ENCODE measurements around the gene THAP7.
"Not testable (repeated sequence)": the region's sequence is repeated elsewhere in the genome, so short reads cannot be mapped to it uniquely, and the experiment has no call there.

The THAP7 gene

DNA sequence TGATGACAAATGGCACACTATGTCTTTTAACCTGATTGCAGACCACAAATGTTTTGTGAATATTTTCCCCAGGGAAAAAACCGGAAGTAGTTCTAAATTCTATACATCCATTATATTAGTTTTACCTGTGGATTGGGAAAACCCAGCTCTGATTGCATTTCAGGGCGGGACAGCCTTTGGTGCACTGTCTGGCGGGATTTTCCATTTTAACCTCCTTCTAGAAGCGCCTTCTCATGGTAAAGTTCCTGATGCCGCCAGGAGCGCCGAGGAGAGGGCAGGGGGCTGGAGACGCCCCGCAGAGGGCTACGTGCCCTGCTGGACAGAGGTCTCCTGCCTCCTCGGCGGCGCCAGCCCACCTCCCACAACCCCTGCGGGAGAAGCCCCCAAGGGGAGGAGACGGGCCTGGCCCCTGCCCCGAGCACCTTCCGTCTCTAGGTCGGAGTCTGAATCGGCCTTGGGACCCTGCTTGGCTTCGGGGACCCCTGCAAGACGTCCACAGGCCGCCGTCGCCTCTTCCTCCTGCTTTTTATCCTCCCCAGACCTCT is 11.8 kb upstream of the THAP7 start:
- DNase-seq (ENCODE audit: low read depth in 2 of 2), result no peak

DNA sequence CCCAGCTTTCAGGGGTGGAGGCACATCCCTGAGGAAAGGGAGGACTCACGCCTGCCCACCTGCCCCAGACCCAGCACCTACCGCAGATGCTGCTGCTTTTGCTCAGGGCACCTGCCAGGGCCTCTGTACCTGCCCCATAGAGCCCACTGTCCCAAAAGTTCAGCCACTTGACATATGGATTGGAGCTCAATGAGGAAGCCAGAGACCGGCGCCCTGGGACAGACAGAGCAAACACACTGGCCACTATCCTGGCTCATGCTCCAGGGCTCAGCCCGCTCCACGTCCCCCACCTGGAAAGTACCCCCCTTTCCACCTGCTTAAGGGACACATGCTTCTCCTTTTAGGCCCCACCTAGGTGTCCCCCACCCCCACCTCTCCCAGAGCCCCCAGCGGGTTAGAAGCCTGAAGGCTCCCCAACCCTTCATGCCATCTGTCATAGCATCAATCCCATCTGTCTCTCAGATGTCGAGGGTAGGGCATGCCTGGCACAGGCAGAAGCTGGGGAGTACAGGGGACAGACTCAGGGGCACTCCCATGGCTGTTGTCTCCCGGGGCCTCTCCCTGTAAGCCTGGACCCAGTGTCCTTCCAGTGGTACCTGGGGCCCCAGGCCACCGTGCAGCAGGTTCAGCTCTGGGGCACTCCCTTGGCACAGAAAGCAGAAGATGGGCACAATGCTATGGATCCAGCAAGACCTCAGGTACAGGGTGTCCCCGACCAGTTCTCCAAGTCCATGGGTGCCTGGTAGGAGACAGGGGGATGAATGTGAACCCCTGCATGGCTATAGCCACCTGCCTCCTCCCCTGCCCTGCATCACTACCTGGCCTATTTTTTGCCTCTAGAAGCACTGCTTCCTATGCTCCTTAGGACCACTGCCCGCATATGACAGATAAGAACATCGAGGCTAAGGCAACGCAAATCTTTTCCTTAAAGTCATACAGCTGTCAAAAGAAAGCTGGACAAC is 10.8 kb upstream of the THAP7 start:
- no peak for DNase-seq (ENCODE audit: low read depth in 2 of 2)

- DNase-seq (ENCODE audit: low read depth in 2 of 2), result no peak
Measured at GRCh38 chr22:21010426-21011113, 8.7 kb upstream of the THAP7 start.

GRCh38 chr22:21009638-21010425 is 7.9 kb upstream of the THAP7 start:
- DNase-seq (ENCODE audit: low read depth in 2 of 2), result no peak

DNA sequence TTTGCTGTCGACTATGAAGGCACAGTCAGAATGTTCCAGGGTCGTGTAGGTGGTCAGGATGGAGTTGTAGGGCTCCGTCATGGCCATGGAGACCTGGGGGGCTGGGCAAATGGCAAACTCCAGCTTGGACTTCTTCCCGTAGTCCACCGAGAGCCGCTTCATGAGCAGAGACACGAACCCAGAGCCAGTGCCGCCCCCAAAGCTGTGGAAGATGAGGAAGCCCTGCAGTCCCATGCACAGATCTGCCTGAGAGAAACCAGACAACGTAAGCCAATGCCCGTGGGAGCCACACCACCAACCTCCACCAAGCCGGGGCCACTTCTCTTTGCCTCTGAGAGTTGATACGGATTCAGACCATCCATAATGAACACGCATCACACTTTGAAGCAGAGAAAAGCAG is 7.3 kb upstream of the THAP7 start:
- not testable (repeated sequence) for DNase-seq (ENCODE audit: low read depth in 2 of 2)

DNA sequence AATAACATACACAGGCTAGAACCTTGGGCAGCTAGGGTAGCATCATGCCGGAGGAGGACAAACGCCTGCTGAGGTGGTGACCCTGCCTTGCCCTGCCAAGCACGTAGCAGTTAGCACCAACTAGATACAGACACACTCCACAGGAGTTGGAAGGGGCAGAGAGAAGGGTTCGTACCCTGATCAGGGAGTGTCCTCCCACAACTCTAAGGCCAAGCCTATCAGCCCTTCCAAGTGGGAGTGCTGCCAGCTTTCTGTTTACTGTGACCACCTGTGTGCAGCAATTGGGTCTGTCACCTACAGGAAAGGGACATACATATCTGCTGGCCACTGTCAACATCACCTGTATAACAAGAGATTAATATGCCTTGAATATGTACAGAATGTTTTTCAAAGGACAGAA is 1.9 kb upstream of the THAP7 start:
- DNase-seq (ENCODE audit: low read depth in 2 of 2), result no peak

DNA sequence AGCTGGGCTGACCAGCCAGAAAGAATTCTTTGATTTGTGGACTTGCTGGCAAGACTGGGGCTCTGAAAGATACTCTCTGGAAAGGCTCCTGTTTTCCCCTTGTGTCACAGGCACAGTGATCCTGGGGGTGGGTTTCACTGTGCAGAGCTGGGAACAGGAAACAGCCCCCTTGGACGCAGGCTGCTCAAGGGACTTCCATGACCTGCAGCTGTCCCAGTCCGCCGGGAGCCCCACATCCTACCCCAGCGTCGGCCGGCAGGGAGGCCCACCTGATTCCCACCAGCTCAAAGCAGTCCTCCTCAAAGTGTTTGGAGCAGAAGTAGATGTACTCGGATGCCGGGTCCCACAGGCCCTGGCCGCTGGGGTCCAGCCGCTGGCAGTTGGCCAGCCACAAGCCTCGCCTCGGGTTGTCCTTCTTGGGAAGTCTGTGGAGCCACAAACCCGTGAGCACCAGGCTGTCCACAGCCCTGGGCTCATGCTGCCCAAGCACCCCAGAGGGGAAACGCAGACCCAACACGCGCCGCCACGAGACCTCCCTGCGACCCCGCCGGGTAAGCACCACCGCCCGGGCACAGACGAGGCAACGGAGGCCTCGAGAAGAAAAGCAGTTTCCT is 824 bp downstream of the THAP7 start:
- no peak for DNase-seq (ENCODE audit: low read depth in 2 of 2)

GRCh38 chr22:21000207-21000986 is 1.5 kb downstream of the THAP7 start:
- DNase-seq (ENCODE audit: low read depth in 2 of 2), result no peak

DNA sequence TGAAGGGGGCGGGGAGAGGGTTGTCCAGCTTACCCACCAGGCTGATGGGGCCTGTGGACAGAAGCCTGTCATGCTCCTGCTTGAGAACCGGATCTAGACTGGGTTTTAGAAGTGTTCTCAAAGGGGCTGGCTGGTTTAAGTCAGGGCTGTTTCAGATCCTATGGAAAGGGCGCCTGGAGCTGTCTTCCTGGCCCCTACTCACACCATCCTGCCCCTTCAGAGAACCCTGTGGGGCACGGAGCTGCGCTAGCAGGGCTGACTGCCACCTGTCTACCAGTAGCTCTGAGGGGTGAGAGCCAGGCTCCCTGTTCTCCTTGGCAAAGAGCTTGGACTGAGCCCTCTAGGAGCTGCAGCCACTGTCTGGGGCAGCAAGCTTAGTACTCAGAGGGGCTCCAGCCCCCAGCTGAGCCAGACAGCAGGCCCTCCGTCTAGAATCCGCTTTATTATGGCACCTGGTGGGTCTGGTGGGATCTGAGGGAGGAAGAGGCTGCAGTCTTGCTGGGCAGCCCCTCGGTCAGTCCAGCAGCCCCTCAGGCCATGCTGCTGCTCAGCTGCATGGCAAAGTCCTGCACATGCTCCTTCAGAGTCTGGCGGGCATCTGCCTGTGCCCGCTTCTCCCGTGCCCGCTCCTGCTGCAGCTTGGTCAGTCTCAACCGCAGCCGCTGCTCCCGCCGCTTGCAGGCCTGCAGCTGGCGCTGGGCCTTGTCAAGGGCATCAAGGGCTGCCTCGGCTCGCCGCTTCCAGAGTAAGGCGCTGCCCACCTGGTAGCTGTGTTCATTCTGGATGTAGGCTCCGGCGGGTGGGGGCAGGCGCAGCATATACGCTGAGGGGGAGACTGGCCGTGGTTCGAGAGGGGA is 2.3 kb downstream of the THAP7 start:
- no peak for DNase-seq (ENCODE audit: low read depth in 2 of 2)

DNA sequence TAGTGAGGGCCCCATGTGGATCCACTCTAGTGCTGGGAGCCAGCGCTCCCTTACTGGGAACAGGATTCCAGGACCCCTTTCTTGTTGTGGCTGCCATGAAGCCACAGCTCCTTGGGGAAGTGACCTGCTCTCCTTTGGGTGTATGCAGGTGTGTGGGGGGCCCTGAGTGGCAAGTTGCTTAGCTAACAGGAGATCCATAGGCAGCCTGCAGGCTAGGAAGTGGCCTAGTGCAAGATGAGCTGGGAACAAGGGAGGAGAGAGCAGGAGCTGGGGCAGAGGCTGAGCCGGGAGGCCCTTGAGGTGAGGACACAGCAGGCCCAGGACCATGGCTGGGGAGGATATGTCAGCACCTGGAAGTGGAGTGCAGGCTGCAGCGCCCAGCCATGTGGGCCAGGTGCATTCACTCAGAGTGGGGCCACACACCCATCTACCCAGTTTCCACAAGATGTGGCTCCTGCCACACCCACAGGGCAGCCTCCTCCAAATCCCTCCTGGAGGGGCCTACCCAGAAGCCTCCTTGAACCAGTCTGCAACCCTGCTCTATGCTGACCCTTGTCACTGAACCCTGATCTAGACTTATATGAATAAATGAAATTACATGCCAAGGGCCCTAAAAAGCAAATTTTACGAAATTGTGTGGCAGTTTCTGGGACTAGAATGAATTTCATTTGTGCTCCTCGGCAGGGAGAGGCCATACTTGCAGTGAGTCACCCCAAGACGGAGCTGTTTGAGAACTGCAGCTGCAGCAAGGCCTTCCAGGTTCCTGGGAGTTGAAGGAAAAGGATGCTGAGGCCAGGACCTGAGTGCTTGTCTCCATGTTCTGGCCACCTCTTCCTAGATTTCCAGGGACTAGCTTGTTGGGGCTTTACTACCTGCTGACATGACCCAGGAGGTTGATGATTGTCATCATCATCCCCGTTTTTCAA is 3.2 kb downstream of the THAP7 start:
- DNase-seq (ENCODE audit: low read depth in 2 of 2), result no peak

- no peak for DNase-seq (ENCODE audit: low read depth in 2 of 2)
Measured at GRCh38 chr22:20997536-20998257, 4.2 kb downstream of the THAP7 start.

GRCh38 chr22:20996598-20997535 is 5.1 kb downstream of the THAP7 start:
- DNase-seq (ENCODE audit: low read depth in 2 of 2), result no peak

- DNase-seq (ENCODE audit: low read depth in 2 of 2), result no peak
Measured at GRCh38 chr22:20996031-20996410, 5.9 kb downstream of the THAP7 start.

DNA sequence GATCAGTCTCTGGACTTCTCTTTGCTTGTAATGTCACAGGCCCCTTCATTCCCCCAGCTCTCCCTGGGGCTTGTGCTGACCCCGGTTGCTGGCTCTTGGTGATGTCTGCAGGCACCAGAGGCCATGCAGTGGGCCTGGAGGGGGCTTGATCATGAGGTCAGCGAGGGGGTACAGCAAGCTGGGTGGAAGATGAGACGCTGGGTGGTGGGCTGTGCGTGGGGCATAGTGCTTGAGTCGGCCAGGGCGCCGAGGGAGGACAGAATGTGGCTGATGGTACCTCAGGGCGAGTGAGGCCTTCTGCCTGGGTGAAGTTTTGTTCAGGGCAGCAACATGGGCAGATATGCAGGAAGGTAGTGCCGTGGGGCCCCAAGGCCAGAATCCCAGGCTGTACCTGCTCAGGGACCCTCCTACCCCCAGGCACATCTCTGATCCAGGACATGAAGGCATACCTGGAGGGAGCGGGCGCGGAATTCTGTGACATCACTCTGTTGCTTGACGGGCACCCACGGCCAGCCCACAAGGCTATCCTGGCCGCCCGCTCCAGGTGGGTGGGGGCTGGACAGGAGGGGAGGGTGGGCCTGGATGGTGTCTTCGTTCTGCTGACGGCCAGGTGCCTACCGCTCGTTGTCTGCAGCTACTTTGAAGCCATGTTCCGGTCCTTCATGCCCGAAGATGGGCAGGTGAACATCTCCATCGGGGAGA is 6.4 kb downstream of the THAP7 start:
- no peak for DNase-seq (ENCODE audit: low read depth in 2 of 2)

DNA sequence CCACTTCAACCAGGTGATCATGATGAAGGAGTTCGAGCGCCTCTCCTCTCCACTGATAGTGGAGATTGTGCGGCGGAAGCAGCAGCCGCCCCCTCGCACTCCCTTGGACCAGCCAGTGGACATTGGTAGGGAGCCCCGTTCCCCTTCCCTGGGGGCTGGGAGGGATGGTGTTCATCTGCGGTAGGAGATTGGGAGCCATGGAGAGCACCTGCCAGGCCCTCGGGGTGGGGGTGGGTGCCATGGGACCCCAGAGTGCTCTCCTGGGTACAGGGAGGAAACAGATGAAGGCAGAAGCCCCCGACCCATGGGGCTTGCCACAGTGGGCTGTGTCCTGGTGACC is 7.0 kb downstream of the THAP7 start:
- no peak for DNase-seq (ENCODE audit: low read depth in 2 of 2)

- no peak for DNase-seq (ENCODE audit: low read depth in 2 of 2)
Measured at GRCh38 chr22:20994128-20994901, 7.6 kb downstream of the THAP7 start.

All from activated CD8-positive, alpha-beta memory T cell treated with anti-CD3 and anti-CD28 coated beads for 4 hours (primary cell).